Gastrocnemius medialis (tissue), 4 donors: ENCODE measurements around the gene BCL11B. TPM values are rescaled to one million over a fixed set of nuclear protein-coding genes. Genes with fewer than 3 reads are reported as not detected.

Source experiments
- ATAC-seq, 2 donors: fragments of 150-250 bp; one replicate each; pipeline ENCODE4 v1.9.1; 2016
- DNase-seq, 2 donors: peaks; one replicate each; pipeline ENCODE4 v3.0.0-alpha.2; 2019
- H3K27ac ChIP-seq, 4 donors: fragments of 200-600 bp; sonication (generic); 1 replicate in 1 of 4; 2 replicates in 3 of 4; pipeline ENCODE4 v1.5.1; 2016 to 2018; ENCODE audit warnings: mild to moderate bottlenecking in 2 of 4, moderate library complexity in 1 of 4
- H3K27me3 ChIP-seq, 3 donors: fragments of 200-600 bp; sonication (generic) in 2 of 3; 1 replicate in 1 of 3; 2 replicates in 2 of 3; pipeline versions ENCODE4 v1.5.1 to v1.6.0; 2016 to 2019; ENCODE audit warnings: mild to moderate bottlenecking in 1 of 3, moderate library complexity in 1 of 3
- H3K36me3 ChIP-seq, 2 donors: fragments of 200-600 bp; sonication (generic) in 1 of 2; one replicate each; pipeline ENCODE4 v1.5.1; 2017 to 2018
- H3K4me1 ChIP-seq, 2 donors: fragments of 200-600 bp; sonication (generic) in 1 of 2; one replicate each; pipeline ENCODE4 v1.5.1; 2016 to 2017; ENCODE audit warnings: mild to moderate bottlenecking in 2 of 2
- H3K4me3 ChIP-seq, 4 donors: fragments of 200-600 bp; sonication (generic) in 3 of 4; 1 replicate in 1 of 4; 2 replicates in 3 of 4; pipeline ENCODE4 v1.5.1; 2016 to 2019; ENCODE audit warnings: mild to moderate bottlenecking in 2 of 4
- H3K9me3 ChIP-seq, 3 donors: fragments of 200-600 bp; sonication (generic) in 2 of 3; 1 replicate in 1 of 3; 2 replicates in 2 of 3; pipeline ENCODE4 v1.5.1; 2016 to 2019
- CTCF ChIP-seq, 5 experiments: fragments of 450-650 bp in 3 of 5; fragments of 200-600 bp in 2 of 5; sonication (generic) in 2 of 5; IDR thresholded peaks in 4 of 5; conservative IDR thresholded peaks in 1 of 5; 1 replicate in 4 of 5; 2 replicates in 1 of 5; pipeline ENCODE4 v1.5.1; 2016 to 2019; ENCODE audit warnings: antibody characterized with exemption in 5 of 5, mild to moderate bottlenecking in 3 of 5, moderate library complexity in 3 of 5
- POLR2A ChIP-seq, 2 donors: fragments of 450-650 bp; IDR thresholded peaks; one replicate each; pipeline ENCODE4 v1.6.1; 2017; ENCODE audit warnings: antibody characterized with exemption in 2 of 2, mild to moderate bottlenecking in 2 of 2, moderate library complexity in 2 of 2
- in situ Hi-C, 4 donors: fragments of 200-750 bp; cut with MboI; loops; one replicate each; pipeline versions ENCODE4 v1.15.0 to v1.8.0; 2017; ENCODE audit warnings: low sequenced_read_pairs in 4 of 4
- intact Hi-C: fragments of 100-400 bp; cut with DNase I; formaldehyde crosslinking; loops from one replicate; pipeline ENCODE4 v1.15.1; 2023; ENCODE audit warnings: low total_unique reads
- total RNA-seq, 4 donors: library from RNA; depleted of rRNA; stranded (reverse); fragments of >200 nt; gene quantifications; one replicate each; pipeline versions ENCODE4 v1.1.0 to v1.2.3, GENCODE V29; 2016

BCL11B gene
- total RNA-seq, 4 donors from 2014 or later, result 0.05 to 0.62 (median 0.18) TPM; not detected in 1

DNA sequence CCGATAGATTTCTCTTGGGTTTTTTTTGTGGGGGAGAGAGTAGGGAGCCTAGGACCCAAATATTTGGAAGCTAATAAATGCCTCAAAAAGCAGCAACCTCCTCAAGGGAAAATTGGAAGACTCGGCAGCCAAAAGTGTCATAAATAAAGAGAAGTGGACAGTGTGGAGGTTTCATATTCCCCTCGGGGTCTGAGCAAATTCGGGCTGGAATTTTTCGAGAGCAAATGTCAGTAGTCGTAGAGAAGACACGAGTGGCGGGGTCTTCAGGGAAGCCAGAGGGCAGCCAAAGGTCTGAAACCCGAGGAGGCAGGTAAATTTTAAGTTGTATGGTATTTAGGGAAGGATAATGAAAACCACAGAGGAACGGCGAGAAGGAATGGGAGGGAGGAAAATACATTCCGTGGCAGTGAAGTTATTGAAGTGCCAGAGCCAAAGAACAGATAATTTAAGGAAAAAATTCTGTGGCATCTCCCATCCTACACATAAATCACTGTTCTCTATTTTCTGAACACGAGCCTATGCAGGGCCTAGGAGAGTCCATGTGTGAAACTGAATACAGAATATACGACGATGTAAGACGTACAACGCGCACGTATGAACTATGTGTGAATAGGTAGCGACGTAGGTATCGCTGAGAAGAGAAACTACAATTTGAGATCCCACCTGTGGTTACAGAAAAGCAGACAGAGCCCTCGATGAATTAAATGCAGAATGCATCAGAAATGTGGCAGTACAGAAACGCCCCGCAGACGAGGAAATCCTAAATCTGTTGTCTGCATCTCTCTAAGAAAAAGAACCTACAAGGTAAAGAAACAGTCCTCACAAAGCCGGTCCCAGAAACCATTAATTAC, 12.9 kb downstream of the BCL11B start:
- no peak overlapping the region for H3K4me3 ChIP-seq

GRCh38 chr14:99258341-99258861, 13.6 kb downstream of the BCL11B start:
- Histone ChIP-seq H3K27ac (no peak overlapping the region), H3K4me3 (no peak overlapping the region), H3K9me3 (no peaks in the 10 kb centered on the region), H3K4me1 (no peaks in the 10 kb centered on the region), H3K36me3 (no peaks in the 10 kb centered on the region), H3K27me3 (peaks cover 3 to 19% (median 6%) of the 10 kb centered on the region in 3 donors)
- no peak for TF ChIP-seq POLR2A (IDR thresholded peaks at IDR 0.05)
- no peak for TF ChIP-seq CTCF (IDR thresholded peaks at IDR 0.05 in 4 of 5, conservative IDR thresholded peaks at IDR 0.05 in 1 of 5)
- intact Hi-C loops (no loop called here), in situ Hi-C loops (loop anchor here in 1 of 4 donors (25.0 kb wide), 1 partner anchor 1121 kb away; no protein-coding TSS in a partner anchor)
- no peak for ATAC-seq
- DNase-seq, result no peak

More for the DNA sequence above, 12.9 kb downstream of the BCL11B start:
- in situ Hi-C loops, result loop anchor here in 1 of 4 donors (25.0 kb wide), 1 partner anchor 1122 kb away; no protein-coding TSS in a partner anchor
- intact Hi-C loops, result no loop called here
- Histone ChIP-seq H3K36me3 (no peaks in the 10 kb centered on the region), H3K4me1 (no peaks in the 10 kb centered on the region), H3K27me3 (peaks cover 3 to 17% (median 6%) of the 10 kb centered on the region in 3 donors), H3K9me3 (no peaks in the 10 kb centered on the region), H3K27ac (no peak overlapping the region)
- TF ChIP-seq CTCF (IDR thresholded peaks at IDR 0.05 in 4 of 5, conservative IDR thresholded peaks at IDR 0.05 in 1 of 5), result no peak
- no peak for TF ChIP-seq POLR2A (IDR thresholded peaks at IDR 0.05)
- no peak for DNase-seq
- ATAC-seq, result no peak

- DNase-seq (no peak), ATAC-seq (no peak)
- intact Hi-C loops, result no loop called here
- no peak overlapping the region for H3K27ac ChIP-seq
- in situ Hi-C loops, result loop anchor here in 1 of 4 donors (25.0 kb wide), 1 partner anchor 1120 kb away; no protein-coding TSS in a partner anchor
- no peaks in the 10 kb centered on the region for H3K9me3 ChIP-seq
- no peaks in the 10 kb centered on the region for H3K36me3 ChIP-seq
- H3K27me3 ChIP-seq, result peaks cover 6 to 24% (median 6%) of the 10 kb centered on the region in 3 donors
- H3K4me1 ChIP-seq, result no peaks in the 10 kb centered on the region
- TF ChIP-seq CTCF (IDR thresholded peaks at IDR 0.05 in 4 of 5, conservative IDR thresholded peaks at IDR 0.05 in 1 of 5), result no peak
- TF ChIP-seq POLR2A (IDR thresholded peaks at IDR 0.05), result no peak
- H3K4me3 ChIP-seq, result no peak overlapping the region
These were observed 14.2 kb downstream of the BCL11B start for GRCh38 chr14:99257673-99258221.

GRCh38 chr14:99257122-99257672, 14.8 kb downstream of the BCL11B start:
- no peak overlapping the region for H3K27ac ChIP-seq
- no peaks in the 10 kb centered on the region for H3K9me3 ChIP-seq
- H3K36me3 ChIP-seq, result no peaks in the 10 kb centered on the region
- TF ChIP-seq CTCF (IDR thresholded peaks at IDR 0.05 in 4 of 5, conservative IDR thresholded peaks at IDR 0.05 in 1 of 5), result no peak
- DNase-seq, result no peak
- in situ Hi-C loops (loop anchor here in 1 of 4 donors (25.0 kb wide), 1 partner anchor 1120 kb away; no protein-coding TSS in a partner anchor), intact Hi-C loops (no loop called here)
- ATAC-seq, result no peak
- no peaks in the 10 kb centered on the region for H3K4me1 ChIP-seq
- H3K4me3 ChIP-seq, result no peak overlapping the region
- H3K27me3 ChIP-seq, result peaks cover 6 to 26% (median 6%) of the 10 kb centered on the region in 3 donors
